HFFc6 (cell line): Measurements from ENCODE around the gene TMEM41A. TPM values are rescaled to one million over a fixed set of nuclear protein-coding genes. Genes with fewer than 3 reads are reported as not detected.

Source experiments
- DNase-seq: peaks from one replicate; pipeline ENCODE4 v3.0.0-alpha.2; 2018
- H3K27ac Mint-ChIP-seq: 2 replicates; pipeline ENCODE4 v1.8.0; 2020; ENCODE audit warnings: mild to moderate bottlenecking, mixed read lengths
- H3K27me3 Mint-ChIP-seq: 2 replicates; pipeline ENCODE4 v1.8.0; 2021; ENCODE audit warnings: mild to moderate bottlenecking, moderate library complexity, mixed read lengths; ENCODE audit not compliant: insufficient read depth
- H3K36me3 Mint-ChIP-seq: 2 replicates; pipeline ENCODE4 v1.8.0; 2021; ENCODE audit warnings: low read depth, mixed read lengths
- H3K4me1 Mint-ChIP-seq: 2 replicates; pipeline ENCODE4 v1.8.0; 2020; ENCODE audit warnings: low read depth, mixed read lengths
- H3K4me3 Mint-ChIP-seq: 2 replicates; pipeline ENCODE4 v1.8.0; 2020; ENCODE audit warnings: mild to moderate bottlenecking, moderate library complexity, mixed read lengths
- H3K9me3 Mint-ChIP-seq: 2 replicates; pipeline ENCODE4 v1.8.0; 2020; ENCODE audit warnings: mild to moderate bottlenecking, mixed read lengths
- total RNA-seq, 6 experiments: library from RNA; stranded (reverse); fragmentation: NEBNext Ultra II Directional; extraction: Animal tissue kit (Norgen Biotek cat#: 25700); gene quantifications; 2 replicates in 1 of 6; 3 replicates in 5 of 6; pipeline ENCODE4 v1.2.3, GENCODE V29; 2021
- TF ChIP-seq, protein P1 (sequence below): fragments of 200-600 bp; sonication (generic); IDR thresholded peaks from 2 replicates; pipeline ENCODE4 v1.5.0; 2021; ENCODE audit warnings: antibody characterized with exemption, mild to moderate bottlenecking

Gene TMEM41A
- total RNA-seq, 6 experiments from 2014 or later, result 13.2 to 16.7 (median 15.1) TPM

DNA sequence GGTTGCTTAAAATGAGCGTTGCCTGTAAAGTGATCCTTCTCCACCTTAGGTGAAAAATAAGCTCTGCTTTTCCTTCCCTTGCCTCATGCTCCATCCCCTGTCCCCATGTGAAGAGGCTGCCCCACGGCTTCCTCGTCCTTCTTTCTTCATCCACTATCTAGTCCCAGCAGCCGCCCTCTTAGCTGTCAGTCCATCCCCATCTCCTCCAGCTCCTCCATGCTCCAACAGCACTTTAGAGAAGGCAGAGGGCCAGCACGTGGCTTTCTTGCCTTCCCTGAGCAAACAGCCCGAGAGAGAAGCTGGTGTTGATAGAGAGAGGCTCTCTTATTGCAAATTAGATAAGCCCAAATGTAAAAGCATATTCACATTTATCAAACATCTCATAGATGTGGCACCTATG, 9.0 kb upstream of the TMEM41A start:
- Mint-ChIP-seq H3K9me3 (no peaks in the 10 kb centered on the region), H3K27me3 (peaks cover 29% of the 10 kb centered on the region), H3K4me1 (no peaks in the 10 kb centered on the region), H3K36me3 (no peaks in the 10 kb centered on the region), H3K27ac (no peak overlapping the region), H3K4me3 (no peak overlapping the region)
- DNase-seq, result no peak
- TF ChIP-seq, protein P1, sequence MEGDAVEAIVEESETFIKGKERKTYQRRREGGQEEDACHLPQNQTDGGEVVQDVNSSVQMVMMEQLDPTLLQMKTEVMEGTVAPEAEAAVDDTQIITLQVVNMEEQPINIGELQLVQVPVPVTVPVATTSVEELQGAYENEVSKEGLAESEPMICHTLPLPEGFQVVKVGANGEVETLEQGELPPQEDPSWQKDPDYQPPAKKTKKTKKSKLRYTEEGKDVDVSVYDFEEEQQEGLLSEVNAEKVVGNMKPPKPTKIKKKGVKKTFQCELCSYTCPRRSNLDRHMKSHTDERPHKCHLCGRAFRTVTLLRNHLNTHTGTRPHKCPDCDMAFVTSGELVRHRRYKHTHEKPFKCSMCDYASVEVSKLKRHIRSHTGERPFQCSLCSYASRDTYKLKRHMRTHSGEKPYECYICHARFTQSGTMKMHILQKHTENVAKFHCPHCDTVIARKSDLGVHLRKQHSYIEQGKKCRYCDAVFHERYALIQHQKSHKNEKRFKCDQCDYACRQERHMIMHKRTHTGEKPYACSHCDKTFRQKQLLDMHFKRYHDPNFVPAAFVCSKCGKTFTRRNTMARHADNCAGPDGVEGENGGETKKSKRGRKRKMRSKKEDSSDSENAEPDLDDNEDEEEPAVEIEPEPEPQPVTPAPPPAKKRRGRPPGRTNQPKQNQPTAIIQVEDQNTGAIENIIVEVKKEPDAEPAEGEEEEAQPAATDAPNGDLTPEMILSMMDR, result no peak

DNA sequence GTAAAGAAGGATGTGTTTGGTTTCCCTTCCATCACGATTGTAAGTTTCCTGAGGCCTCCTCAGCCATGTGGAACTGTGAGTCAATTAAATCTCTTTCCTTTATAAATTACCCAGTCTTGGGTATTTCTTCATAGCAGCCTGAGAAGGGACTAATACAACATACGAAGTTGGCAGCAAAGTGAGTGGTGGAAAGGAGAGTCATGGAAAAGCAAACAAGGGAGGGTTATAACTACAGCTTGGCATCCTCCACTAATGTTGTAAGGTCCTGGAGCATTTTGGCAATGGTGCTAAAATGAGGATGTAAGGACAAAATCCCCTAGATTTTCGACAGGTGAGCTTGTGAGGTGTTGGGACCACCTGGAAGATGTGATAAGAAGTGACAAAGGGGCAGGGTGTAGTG, 5.8 kb upstream of the TMEM41A start:
- Mint-ChIP-seq H3K9me3 (no peaks in the 10 kb centered on the region), H3K36me3 (no peaks in the 10 kb centered on the region), H3K27me3 (peaks cover 31% of the 10 kb centered on the region), H3K4me3 (no peak overlapping the region), H3K4me1 (no peaks in the 10 kb centered on the region), H3K27ac (no peak overlapping the region)
- TF ChIP-seq, protein P1, result no peak
- no peak for DNase-seq

DNA sequence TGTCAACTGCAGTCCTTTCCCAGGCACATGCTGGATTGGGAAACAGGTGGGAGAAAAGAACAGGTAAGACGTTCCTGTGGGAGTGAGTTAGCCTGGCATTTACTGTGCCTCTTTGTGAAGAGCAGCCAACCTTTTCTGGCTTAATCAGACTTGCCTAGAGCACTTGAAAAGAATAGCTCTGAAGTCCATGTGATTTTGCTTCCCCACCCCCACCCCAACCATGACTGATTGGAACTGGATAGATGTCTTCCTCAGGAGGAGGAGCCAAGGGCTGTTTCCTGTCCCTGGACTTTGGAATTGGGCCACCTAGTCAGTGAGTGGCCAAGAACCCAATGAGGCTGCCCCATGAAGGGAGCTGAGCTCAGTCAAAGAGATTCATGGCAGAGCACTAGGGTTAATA, 4.7 kb upstream of the TMEM41A start:
- Mint-ChIP-seq H3K4me1 (0 out of 2 replicates have a peak, but pooled peaks cover 5% of the 10 kb centered on the region), H3K4me3 (no peak overlapping the region), H3K9me3 (no peaks in the 10 kb centered on the region), H3K27me3 (peaks cover 31% of the 10 kb centered on the region), H3K27ac (no peak overlapping the region), H3K36me3 (no peaks in the 10 kb centered on the region)
- no peak for DNase-seq
- TF ChIP-seq, protein P1, result no peak

DNA sequence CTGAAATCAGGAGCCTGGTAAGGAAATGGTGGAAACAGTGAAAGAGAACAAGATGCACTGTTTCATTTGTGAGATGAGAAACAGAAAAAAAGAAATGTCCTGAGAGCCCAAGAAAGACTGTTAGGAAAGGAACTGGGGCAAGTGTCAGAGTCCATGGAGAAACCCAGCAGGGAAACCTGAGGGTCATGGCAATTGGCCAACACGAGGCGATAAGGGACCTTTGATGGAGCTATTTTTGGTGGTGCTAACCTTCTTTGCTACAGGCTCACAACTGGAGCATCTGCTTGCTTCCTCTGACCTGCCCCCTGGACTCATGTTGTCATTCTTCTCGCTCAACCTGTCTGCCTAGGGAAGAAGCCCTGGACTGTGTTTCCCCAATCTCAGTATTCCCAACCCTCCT, 4.2 kb upstream of the TMEM41A start:
- peaks cover 31% of the 10 kb centered on the region for H3K27me3 Mint-ChIP-seq

DNA sequence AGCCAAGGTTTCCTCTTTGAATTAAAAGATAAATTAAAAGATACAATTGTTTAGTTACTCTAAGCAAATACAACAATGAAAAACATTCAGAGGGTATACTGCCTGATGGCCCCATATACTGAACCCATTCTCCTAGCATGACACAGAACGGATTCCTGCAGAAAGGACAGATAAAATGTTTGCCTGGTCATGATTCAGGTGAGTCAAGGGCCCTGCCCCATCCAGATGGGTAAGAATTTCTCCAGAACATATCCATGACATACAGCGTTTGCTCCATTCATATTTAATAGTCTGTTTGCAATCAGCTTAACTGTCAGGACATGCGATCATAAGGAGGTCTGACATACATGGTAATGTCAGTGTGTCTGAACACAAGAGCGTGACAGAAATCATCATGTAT, 8.6 kb downstream of the TMEM41A start:
- DNase-seq, result no peak
- H3K27me3 Mint-ChIP-seq, result no peaks in the 10 kb centered on the region; the same call in 1 of the 2 replicates
- peaks cover 25% of the 10 kb centered on the region for H3K36me3 Mint-ChIP-seq
- no peaks in the 10 kb centered on the region for H3K4me1 Mint-ChIP-seq
- H3K27ac Mint-ChIP-seq, result no peak overlapping the region
- TF ChIP-seq, protein P1, result no peak
- H3K4me3 Mint-ChIP-seq, result no peak overlapping the region
- no peaks in the 10 kb centered on the region for H3K9me3 Mint-ChIP-seq

More for the DNA sequence above, 4.2 kb upstream of the TMEM41A start:
- H3K9me3 Mint-ChIP-seq, result no peaks in the 10 kb centered on the region
- no peak overlapping the region for H3K27ac Mint-ChIP-seq
- no peak for DNase-seq
- TF ChIP-seq, protein P1, result no peak
- H3K36me3 Mint-ChIP-seq, result no peaks in the 10 kb centered on the region
- H3K4me1 Mint-ChIP-seq, result 0 out of 2 replicates have a peak, but pooled peaks cover 5% of the 10 kb centered on the region
- H3K4me3 Mint-ChIP-seq, result no peak overlapping the region

DNA sequence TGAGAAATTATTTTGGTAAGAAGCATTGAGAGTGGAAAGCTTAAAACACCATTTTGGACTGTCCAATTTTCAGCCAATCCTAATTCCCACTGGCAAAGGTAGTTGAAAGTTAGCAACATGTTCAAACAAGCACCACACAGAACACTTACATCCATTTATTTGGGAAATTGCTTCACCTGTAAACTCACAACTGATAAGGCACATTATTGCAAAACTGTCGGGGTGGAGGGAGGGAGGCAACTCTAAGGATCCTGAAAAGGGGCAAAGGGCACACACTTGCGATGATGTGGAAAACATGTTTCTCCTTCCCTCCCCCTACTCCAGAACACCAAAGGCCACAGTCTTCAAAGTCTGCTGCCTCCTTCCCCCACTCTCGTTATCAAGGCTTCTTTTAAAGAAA, 9.4 kb downstream of the TMEM41A start:
- Mint-ChIP-seq H3K27me3 (no peaks in the 10 kb centered on the region), H3K36me3 (peaks cover 22% of the 10 kb centered on the region), H3K9me3 (no peaks in the 10 kb centered on the region), H3K4me1 (no peaks in the 10 kb centered on the region), H3K4me3 (no peak overlapping the region), H3K27ac (no peak overlapping the region)
- TF ChIP-seq, protein P1, result no peak
- DNase-seq, result no peak
